Activated CD4-positive, alpha-beta T cell treated with anti-CD3 and anti-CD28 coated beads, Interleukin-2, amount 50 U/mL, for 24 hours (primary cell): Measurements from ENCODE around the gene SH3TC2.

ENCODE experiments used
- DNase-seq, 2 donors: peaks; one replicate each; pipeline ENCODE4 v3.0.0-alpha.2; 2020; ENCODE audit warnings: low read depth in 1 of 2, low spot score in 1 of 2

SH3TC2 gene

GRCh38 chr5:149061341-149061740 is 1.5 kb downstream of the SH3TC2 start:
- DNase-seq = no peak

- DNase-seq = no peak
Observed at GRCh38 chr5:149060325-149060724, 2.5 kb downstream of the SH3TC2 start.

- DNase-seq = no peak
Observed at GRCh38 chr5:149056616-149057165, 6.2 kb downstream of the SH3TC2 start.

- DNase-seq = no peak
Observed at GRCh38 chr5:149054416-149054815, 8.4 kb downstream of the SH3TC2 start.

- no peak for DNase-seq
Observed at GRCh38 chr5:149053072-149053695, 9.7 kb downstream of the SH3TC2 start.

GRCh38 chr5:149049371-149049781 is 13.5 kb downstream of the SH3TC2 start:
- no peak for DNase-seq

GRCh38 chr5:149048811-149049210 is 14.1 kb downstream of the SH3TC2 start:
- no peak for DNase-seq

GRCh38 chr5:149047462-149047861 is 15.4 kb downstream of the SH3TC2 start:
- DNase-seq = no peak

- DNase-seq = no peak
Observed at GRCh38 chr5:149046196-149046829, 16.5 kb downstream of the SH3TC2 start.

GRCh38 chr5:149045089-149045460 is 17.8 kb downstream of the SH3TC2 start:
- DNase-seq = no peak

- DNase-seq = no peak
Observed at GRCh38 chr5:149044453-149045088, 18.3 kb downstream of the SH3TC2 start.

- DNase-seq = no peak
Observed at GRCh38 chr5:149043641-149044040, 19.2 kb downstream of the SH3TC2 start.

- no peak for DNase-seq
Observed at GRCh38 chr5:149042865-149043264, 20.0 kb downstream of the SH3TC2 start.

- DNase-seq = no peak
Observed at GRCh38 chr5:149041242-149041641, 21.6 kb downstream of the SH3TC2 start.

- no peak for DNase-seq
Observed at GRCh38 chr5:149040421-149040820, 22.4 kb downstream of the SH3TC2 start.

GRCh38 chr5:149039506-149039905 is 23.4 kb downstream of the SH3TC2 start:
- no peak for DNase-seq

GRCh38 chr5:149038336-149039080 is 24.4 kb downstream of the SH3TC2 start:
- DNase-seq = no peak

- no peak for DNase-seq
Observed at GRCh38 chr5:149037817-149038216, 25.0 kb downstream of the SH3TC2 start.

- DNase-seq = no peak
Observed at GRCh38 chr5:149036970-149037369, 25.9 kb downstream of the SH3TC2 start.

GRCh38 chr5:149036168-149036567 is 26.7 kb downstream of the SH3TC2 start:
- no peak for DNase-seq

GRCh38 chr5:149035372-149035790 is 27.5 kb downstream of the SH3TC2 start:
- DNase-seq = peak; percentile 40 to 61
